Activated CD8-positive, alpha-beta memory T cell treated with anti-CD3 and anti-CD28 coated beads, Interleukin-2, amount 50 U/mL, for 24 hours (primary cell): Measurements from ENCODE around the gene SNRPD3.
"Not testable (repeated sequence)": the region's sequence is repeated elsewhere in the genome, so short reads cannot be mapped to it uniquely, and the experiment has no call there.

Source experiments
- DNase-seq: peaks from one replicate; pipeline ENCODE4 v3.0.0-alpha.2; 2020; ENCODE audit errors: extremely low read depth

Gene SNRPD3

GRCh38 chr22:24532075-24532474 lies 23.7 kb upstream of the SNRPD3 start:
- DNase-seq, result no peak

- DNase-seq, result no peak
Observed at GRCh38 chr22:24535348-24535747, 20.5 kb upstream of the SNRPD3 start.

GRCh38 chr22:24536089-24536488 lies 19.7 kb upstream of the SNRPD3 start:
- DNase-seq, result no peak

- DNase-seq, result no peak
Observed at GRCh38 chr22:24540470-24540869, 15.3 kb upstream of the SNRPD3 start.

GRCh38 chr22:24541681-24542515 lies 13.9 kb upstream of the SNRPD3 start:
- no peak for DNase-seq

GRCh38 chr22:24542641-24543040 lies 13.2 kb upstream of the SNRPD3 start:
- DNase-seq, result no peak

GRCh38 chr22:24543185-24543601 lies 12.6 kb upstream of the SNRPD3 start:
- no peak for DNase-seq

- no peak for DNase-seq
Observed at GRCh38 chr22:24543679-24544243, 12.0 kb upstream of the SNRPD3 start.

- no peak for DNase-seq
Observed at GRCh38 chr22:24548812-24549211, 7.0 kb upstream of the SNRPD3 start.

- DNase-seq, result no peak
Observed at GRCh38 chr22:24550028-24550901, 5.5 kb upstream of the SNRPD3 start.

GRCh38 chr22:24550902-24551435 lies 4.8 kb upstream of the SNRPD3 start:
- DNase-seq, result no peak

GRCh38 chr22:24552503-24553286 lies 3.1 kb upstream of the SNRPD3 start:
- not testable (repeated sequence) for DNase-seq

GRCh38 chr22:24553597-24554312 lies 2.0 kb upstream of the SNRPD3 start:
- DNase-seq, result no peak

GRCh38 chr22:24554313-24555164 lies 1.3 kb upstream of the SNRPD3 start, which contains the start of gene GUCD1:
Gene GUCD1, minus strand, starts transcription at chr22:24555138. Its CDS starts 147 bp downstream, at chr22:24554991.
- no peak for DNase-seq

- no peak for DNase-seq
Observed at GRCh38 chr22:24559471-24559870, 3.7 kb downstream of the SNRPD3 start.

- no peak for DNase-seq
Observed at GRCh38 chr22:24563246-24563645, 7.4 kb downstream of the SNRPD3 start.

- no peak for DNase-seq
Observed at GRCh38 chr22:24564376-24565058, 8.7 kb downstream of the SNRPD3 start.

- no peak for DNase-seq
Observed at GRCh38 chr22:24565077-24565476, 9.3 kb downstream of the SNRPD3 start.

GRCh38 chr22:24566899-24567511 lies 11.2 kb downstream of the SNRPD3 start:
- DNase-seq, result no peak
